ENCODE results near the gene TNFRSF9.
A peak's percentile ranks its signal among the peaks of the same experiment; 100 is the strongest.
"Not testable (repeated sequence)": the region's sequence is repeated elsewhere in the genome, so short reads cannot be mapped to it uniquely, and the experiment has no call there.

The TNFRSF9 gene

DNA sequence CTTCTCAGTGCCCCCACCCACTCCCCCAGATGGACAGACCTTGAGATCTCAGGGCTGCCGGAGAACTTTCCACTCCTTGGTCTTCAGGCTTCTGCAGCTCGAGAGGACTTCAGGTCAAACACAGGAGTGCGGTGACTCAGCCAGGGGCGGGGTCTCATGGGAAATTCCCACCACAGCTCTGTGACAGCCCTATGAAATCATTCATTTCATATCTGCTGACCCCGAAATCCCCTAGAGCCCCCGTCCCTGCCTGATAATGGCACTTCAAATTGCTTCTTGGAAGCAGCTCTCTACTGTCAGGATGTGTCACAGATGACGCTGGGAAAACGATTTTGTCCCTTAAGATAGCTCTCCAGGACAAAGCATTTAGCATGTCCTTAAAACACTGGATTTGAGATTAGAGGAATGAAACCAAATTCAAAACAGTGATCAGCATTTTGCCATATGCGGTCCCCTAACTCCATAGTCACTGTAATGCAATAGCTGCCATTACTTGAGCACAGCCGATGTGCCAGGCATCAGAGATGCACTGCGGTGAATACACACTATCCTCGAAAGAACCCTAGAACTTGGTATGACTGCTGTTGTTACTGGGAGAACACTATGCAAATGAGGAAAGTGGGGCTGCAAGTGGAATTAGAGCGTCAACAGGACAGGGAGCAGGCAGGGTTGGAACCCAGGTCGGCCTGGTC lies at the start of gene TNFRSF9:
TSS of gene TNFRSF9 (minus strand) at position 95 of the 692 bp plus-strand sequence. CDS start 845 bp downstream, outside the sequence.
- DNase-seq (ENCODE audit: low read depth), result peak; percentile 62

- DNase-seq (ENCODE audit: low read depth), result no peak
Measured at GRCh38 chr1:7989762-7990428, 49.3 kb upstream of the TNFRSF9 start.

- DNase-seq (ENCODE audit: low read depth), result peak; percentile 49
Measured at GRCh38 chr1:7988576-7988975, 47.9 kb upstream of the TNFRSF9 start.

GRCh38 chr1:7987528-7987927 lies 46.9 kb upstream of the TNFRSF9 start:
- DNase-seq (ENCODE audit: low read depth), result no peak

- no peak for DNase-seq (ENCODE audit: low read depth)
Measured at GRCh38 chr1:7985851-7986612, 45.4 kb upstream of the TNFRSF9 start.

- DNase-seq (ENCODE audit: low read depth), result no peak
Measured at GRCh38 chr1:7984811-7985210, 44.2 kb upstream of the TNFRSF9 start.

GRCh38 chr1:7983086-7983778 lies 42.6 kb upstream of the TNFRSF9 start:
- DNase-seq (ENCODE audit: low read depth), result no peak

- no peak for DNase-seq (ENCODE audit: low read depth)
Measured at GRCh38 chr1:7980984-7981383, 40.3 kb upstream of the TNFRSF9 start.

GRCh38 chr1:7975212-7975865 lies 34.7 kb upstream of the TNFRSF9 start:
- DNase-seq (ENCODE audit: low read depth), result peak; percentile 77

DNA sequence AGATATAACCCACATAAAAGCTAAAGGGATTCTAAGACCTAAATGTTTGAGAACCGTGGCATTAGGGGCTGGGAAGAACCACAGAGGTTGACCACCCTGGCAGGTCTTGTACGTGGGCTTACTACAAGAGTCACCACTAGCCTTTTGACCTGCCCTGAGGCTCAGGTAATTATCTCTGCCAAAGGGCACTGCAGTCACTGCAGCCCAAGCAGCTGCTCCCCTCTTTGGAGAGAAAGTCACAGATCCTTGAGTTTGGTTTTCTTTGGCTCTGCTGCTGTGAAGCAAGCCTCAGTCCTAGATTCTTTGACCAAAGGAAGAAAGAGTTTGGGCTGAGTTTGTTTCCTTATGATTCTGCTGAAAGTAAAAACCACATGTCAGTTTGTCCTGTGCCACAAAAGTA lies 32.4 kb upstream of the TNFRSF9 start:
- no peak for DNase-seq (ENCODE audit: low read depth)

GRCh38 chr1:7972285-7972684 lies 31.6 kb upstream of the TNFRSF9 start:
- DNase-seq (ENCODE audit: low read depth), result no peak

- DNase-seq (ENCODE audit: low read depth), result no peak
Measured at GRCh38 chr1:7971024-7971423, 30.4 kb upstream of the TNFRSF9 start.

- DNase-seq (ENCODE audit: low read depth), result no peak
Measured at GRCh38 chr1:7970246-7970645, 29.6 kb upstream of the TNFRSF9 start.

GRCh38 chr1:7967651-7968050 lies 27.0 kb upstream of the TNFRSF9 start:
- DNase-seq (ENCODE audit: low read depth), result no peak

DNA sequence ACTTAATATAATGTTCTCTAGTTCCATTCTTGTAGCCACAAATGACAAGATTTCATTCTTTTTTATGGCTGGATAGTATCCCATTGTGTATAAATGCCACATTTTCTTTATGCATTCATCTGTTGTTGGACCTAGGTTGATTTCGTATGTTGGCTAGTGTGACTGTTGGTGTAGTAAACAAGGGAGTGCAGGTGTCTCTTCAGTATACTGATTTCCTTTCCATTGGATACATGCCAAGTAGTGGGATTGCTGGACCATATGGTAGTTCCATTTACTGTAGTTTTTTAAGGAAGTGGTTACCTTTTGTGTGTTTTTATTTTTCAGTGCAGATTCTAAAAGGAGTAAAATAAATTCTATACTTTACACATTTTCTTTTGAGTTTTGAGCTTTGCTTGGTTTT lies 26.6 kb upstream of the TNFRSF9 start:
- no peak for DNase-seq (ENCODE audit: low read depth)

GRCh38 chr1:7964476-7964875 lies 23.8 kb upstream of the TNFRSF9 start:
- DNase-seq (ENCODE audit: low read depth), result no peak

- not testable (repeated sequence) for DNase-seq (ENCODE audit: low read depth)
Measured at GRCh38 chr1:7963841-7964240, 23.2 kb upstream of the TNFRSF9 start.

DNA sequence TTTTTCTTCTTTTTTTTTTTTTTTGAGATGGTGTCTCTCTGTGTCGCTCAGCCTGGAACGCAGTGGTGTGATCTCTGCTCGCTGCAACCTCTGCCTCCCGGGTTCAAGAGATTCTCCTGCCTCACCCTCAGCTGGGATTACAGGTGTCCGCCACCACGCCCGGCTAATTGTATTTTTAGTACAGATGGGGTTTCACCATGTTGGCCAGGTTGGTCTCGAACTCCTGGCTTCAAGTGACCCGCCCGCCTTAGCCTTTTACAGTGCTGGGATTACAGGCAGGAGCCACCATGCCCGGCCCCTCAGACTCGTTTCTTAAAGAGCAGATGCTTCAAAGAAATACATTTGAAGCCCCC lies 22.7 kb upstream of the TNFRSF9 start:
- not testable (repeated sequence) for DNase-seq (ENCODE audit: low read depth)

DNA sequence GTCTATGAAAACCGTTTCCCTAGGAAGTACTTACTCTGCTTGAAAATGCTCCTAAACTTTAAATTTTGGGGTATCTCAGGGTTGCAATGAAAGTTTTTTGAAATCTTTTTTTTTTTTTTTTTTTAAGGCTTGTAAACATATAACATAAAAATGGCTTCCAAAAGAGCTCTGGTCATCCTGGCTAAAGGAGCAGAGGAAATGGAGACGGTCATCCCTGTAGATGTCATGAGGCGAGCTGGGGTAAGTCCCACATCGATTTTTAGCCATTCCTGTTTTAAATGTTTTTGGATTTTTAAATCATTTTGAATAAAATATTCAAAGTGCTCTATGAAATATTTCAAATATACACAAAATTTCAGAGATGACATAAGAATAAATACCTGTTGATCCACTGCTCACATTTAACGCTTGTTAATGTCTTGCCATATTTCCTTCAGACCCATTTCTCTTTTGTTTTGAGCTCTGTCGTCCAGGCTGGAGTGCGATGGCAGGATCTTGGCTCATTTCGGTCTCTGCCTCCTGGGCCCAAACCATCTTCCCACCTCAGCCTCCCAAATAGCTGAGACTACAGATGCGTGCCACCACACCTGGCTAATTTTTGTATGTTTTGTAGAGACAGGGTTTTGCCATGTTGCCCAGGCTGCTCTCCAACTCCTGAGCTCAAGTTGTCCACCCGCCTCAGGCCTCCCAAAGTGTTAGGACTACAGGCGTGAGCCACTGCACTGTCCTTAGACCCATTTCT lies 22.2 kb upstream of the TNFRSF9 start:
- DNase-seq (ENCODE audit: low read depth), result no peak

DNA sequence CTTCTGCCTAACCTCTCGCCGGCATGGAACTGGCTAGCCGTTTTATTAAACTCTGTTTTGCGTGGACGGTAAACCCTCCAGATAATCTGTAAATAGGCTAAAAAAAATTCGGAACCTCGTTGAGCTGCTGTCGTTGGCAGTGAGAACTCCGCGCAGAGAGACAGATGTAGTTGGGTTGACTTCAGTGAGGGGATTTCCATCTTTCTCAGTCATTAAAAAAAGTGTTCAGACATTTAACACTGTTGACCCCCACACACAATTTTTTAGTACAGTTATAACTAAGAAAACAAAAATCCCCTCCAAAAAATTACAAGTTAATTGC lies 21.3 kb upstream of the TNFRSF9 start:
- DNase-seq (ENCODE audit: low read depth), result no peak

- DNase-seq (ENCODE audit: low read depth), result peak; percentile 98
Measured at GRCh38 chr1:7961216-7962013, 20.8 kb upstream of the TNFRSF9 start, which contains the start of gene PARK7. Gene PARK7, plus strand, starts transcription at chr1:7961711. Its CDS starts 1,075 bp downstream, at chr1:7962786.
